HG02678 (cell line): Measurements from ENCODE around the gene RBM12.

ENCODE experiments used
- ATAC-seq: cut with Tn5 transposase; IDR thresholded peaks from one replicate; pipeline ENCODE4 v1.9.1; 2021; ENCODE audit warnings: mild to moderate bottlenecking, moderate library complexity; ENCODE audit not compliant: unreplicated experiment

RBM12 gene

GRCh38 chr20:35602851-35603495 is 61.7 kb downstream of the RBM12 start:
- no peak for ATAC-seq

- no peak for ATAC-seq
Observed at GRCh38 chr20:35601990-35602389, 62.7 kb downstream of the RBM12 start.

GRCh38 chr20:35600993-35601973 is 63.4 kb downstream of the RBM12 start:
- ATAC-seq = peak; percentile 62

- no peak for ATAC-seq
Observed at GRCh38 chr20:35600176-35600992, 64.3 kb downstream of the RBM12 start.

DNA sequence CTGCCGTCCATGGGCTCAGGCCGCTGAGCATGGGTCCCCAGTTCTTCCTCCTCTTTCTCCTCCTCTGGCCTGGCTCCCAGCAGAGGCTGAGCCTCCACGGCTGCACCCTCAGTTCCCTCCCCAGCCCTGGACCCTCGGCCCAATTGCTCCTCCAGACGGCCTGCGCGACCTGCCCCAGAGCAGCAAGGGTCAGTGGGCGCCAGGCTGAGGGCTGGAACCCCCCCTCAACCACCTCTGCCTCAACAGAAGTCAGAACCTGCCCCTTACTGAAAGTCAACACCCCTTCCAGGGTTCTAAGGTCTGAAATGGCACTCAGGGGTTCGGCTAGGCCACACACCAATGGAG is 65.0 kb downstream of the RBM12 start:
- no peak for ATAC-seq
